Kidney capillary endothelial cell (primary cell): ENCODE measurements around the gene PRDM15.

Experiments
- DNase-seq: peaks from one replicate; pipeline ENCODE4 v3.0.0-alpha.2; 2018; ENCODE audit warnings: low spot score

Gene PRDM15

GRCh38 chr21:41839387-41840000, 39.6 kb downstream of the PRDM15 start:
- no peak for DNase-seq

GRCh38 chr21:41837756-41838297, 41.3 kb downstream of the PRDM15 start:
- no peak for DNase-seq

- DNase-seq = no peak
Observed at GRCh38 chr21:41836166-41837015, 42.8 kb downstream of the PRDM15 start.

- no peak for DNase-seq
Observed at GRCh38 chr21:41835711-41836154, 43.4 kb downstream of the PRDM15 start.

- DNase-seq = no peak
Observed at GRCh38 chr21:41834926-41835663, 44.0 kb downstream of the PRDM15 start.

- no peak for DNase-seq
Observed at GRCh38 chr21:41834252-41834925, 44.8 kb downstream of the PRDM15 start.

GRCh38 chr21:41833497-41834115, 45.5 kb downstream of the PRDM15 start:
- DNase-seq = no peak

- DNase-seq = no peak
Observed at GRCh38 chr21:41832596-41833496, 46.3 kb downstream of the PRDM15 start.

GRCh38 chr21:41831866-41832595, 47.1 kb downstream of the PRDM15 start:
- no peak for DNase-seq

- DNase-seq = no peak
Observed at GRCh38 chr21:41831453-41831831, 47.7 kb downstream of the PRDM15 start.

- no peak for DNase-seq
Observed at GRCh38 chr21:41830764-41831452, 48.2 kb downstream of the PRDM15 start.

GRCh38 chr21:41830145-41830707, 48.9 kb downstream of the PRDM15 start:
- no peak for DNase-seq

GRCh38 chr21:41828884-41829360, 50.2 kb downstream of the PRDM15 start:
- DNase-seq = no peak

GRCh38 chr21:41827951-41828883, 50.9 kb downstream of the PRDM15 start:
- DNase-seq = no peak

- DNase-seq = no peak
Observed at GRCh38 chr21:41825881-41826280, 53.3 kb downstream of the PRDM15 start.

GRCh38 chr21:41825216-41825615, 53.9 kb downstream of the PRDM15 start:
- no peak for DNase-seq

- DNase-seq = no peak
Observed at GRCh38 chr21:41824466-41825207, 54.5 kb downstream of the PRDM15 start.
